Astrocyte (in vitro differentiated cells and primary cell): ENCODE measurements around the gene ELK1. TPM values are rescaled to one million over a fixed set of nuclear protein-coding genes. Genes with fewer than 3 reads are reported as not detected.

Source experiments
- DNase-seq: peaks from one replicate; pipeline ENCODE4 v3.0.0-alpha.2; 2010; ENCODE audit warnings: low read depth
- FAIRE-seq: peaks from 2 replicates; lab custom pipeline; 2011; peaks lifted over from hg19 to GRCh38; lab: Jason Lieb, UNC
- H2AFZ ChIP-seq: 2 replicates; pipeline ENCODE4 v1.6.0; 2012; ENCODE audit warnings: low read depth, low read length, inconsistent platforms
- H3K27ac ChIP-seq: 2 replicates; pipeline ENCODE4 v1.5.1; 2011; ENCODE audit warnings: low read depth, low read length, inconsistent platforms
- H3K27me3 ChIP-seq: 2 replicates; pipeline ENCODE4 v1.6.0; 2011; ENCODE audit warnings: low read length, inconsistent platforms; ENCODE audit not compliant: insufficient read depth
- H3K36me3 ChIP-seq: 2 replicates; pipeline ENCODE4 v1.5.1; 2011; ENCODE audit warnings: low read length, inconsistent platforms; ENCODE audit not compliant: insufficient read depth
- H3K4me1 ChIP-seq: 2 replicates; pipeline ENCODE4 v1.5.1; 2011; ENCODE audit warnings: low read length, inconsistent platforms; ENCODE audit not compliant: insufficient read depth
- H3K4me2 ChIP-seq: 2 replicates; pipeline ENCODE4 v1.6.0; 2012; ENCODE audit warnings: low read length, inconsistent platforms
- H3K4me3 ChIP-seq: 2 replicates; pipeline ENCODE4 v1.5.1; 2011; ENCODE audit warnings: low read depth, mild to moderate bottlenecking, low read length, inconsistent platforms; ENCODE audit not compliant: insufficient read depth
- H3K79me2 ChIP-seq: 2 replicates; pipeline ENCODE4 v1.6.0; 2012; ENCODE audit warnings: mild to moderate bottlenecking, low read length, inconsistent platforms; ENCODE audit not compliant: insufficient read depth
- H3K9ac ChIP-seq: 2 replicates; pipeline ENCODE4 v1.6.0; 2012; ENCODE audit warnings: mild to moderate bottlenecking, low read length, inconsistent platforms
- H3K9me3 ChIP-seq: 2 replicates; pipeline ENCODE4 v1.5.1; 2012; ENCODE audit warnings: low read depth, mild to moderate bottlenecking, low read length, inconsistent platforms; ENCODE audit not compliant: insufficient read depth
- H4K20me1 ChIP-seq: 2 replicates; pipeline ENCODE4 v1.6.0; 2012; ENCODE audit warnings: low read length, inconsistent platforms; ENCODE audit not compliant: insufficient read depth
- H3K27ac Mint-ChIP-seq: one replicate; pipeline ENCODE4 v1.8.0; 2021; ENCODE audit warnings: mild to moderate bottlenecking, mixed read lengths; ENCODE audit not compliant: unreplicated experiment
- H3K27me3 Mint-ChIP-seq: one replicate; pipeline ENCODE4 v1.8.0; 2021; ENCODE audit warnings: low read depth, mixed read lengths; ENCODE audit not compliant: unreplicated experiment
- H3K36me3 Mint-ChIP-seq: one replicate; pipeline ENCODE4 v1.8.0; 2021; ENCODE audit warnings: low read depth, mixed read lengths; ENCODE audit not compliant: unreplicated experiment
- H3K4me1 Mint-ChIP-seq: one replicate; pipeline ENCODE4 v1.8.0; 2021; ENCODE audit warnings: low read depth, mixed read lengths; ENCODE audit not compliant: unreplicated experiment
- H3K4me3 Mint-ChIP-seq: one replicate; pipeline ENCODE4 v1.8.0; 2021; ENCODE audit warnings: mild to moderate bottlenecking, moderate library complexity, mixed read lengths; ENCODE audit not compliant: unreplicated experiment
- H3K9me3 Mint-ChIP-seq: one replicate; pipeline ENCODE4 v1.8.0; 2021; ENCODE audit warnings: mild to moderate bottlenecking, mixed read lengths; ENCODE audit not compliant: unreplicated experiment
- EZH2 ChIP-seq: IDR thresholded peaks from 2 replicates; pipeline ENCODE4 v1.6.1; 2012; ENCODE audit warnings: mild to moderate bottlenecking, low read length, inconsistent platforms; ENCODE audit not compliant: insufficient read depth
- total RNA-seq: library from RNA; stranded (reverse); gene quantifications from 2 replicates; pipeline ENCODE4 v1.2.1, GENCODE V29; 2021
- TF ChIP-seq, protein P1 (sequence below): IDR thresholded peaks from 2 replicates; pipeline ENCODE4 v1.5.1; 2011; ENCODE audit warnings: low read depth, mild to moderate bottlenecking, inconsistent platforms, low read length, moderate library complexity; ENCODE audit not compliant: insufficient read depth

ELK1 gene
- total RNA-seq, 1 donor from 2014 or later: 34.1 TPM

DNA sequence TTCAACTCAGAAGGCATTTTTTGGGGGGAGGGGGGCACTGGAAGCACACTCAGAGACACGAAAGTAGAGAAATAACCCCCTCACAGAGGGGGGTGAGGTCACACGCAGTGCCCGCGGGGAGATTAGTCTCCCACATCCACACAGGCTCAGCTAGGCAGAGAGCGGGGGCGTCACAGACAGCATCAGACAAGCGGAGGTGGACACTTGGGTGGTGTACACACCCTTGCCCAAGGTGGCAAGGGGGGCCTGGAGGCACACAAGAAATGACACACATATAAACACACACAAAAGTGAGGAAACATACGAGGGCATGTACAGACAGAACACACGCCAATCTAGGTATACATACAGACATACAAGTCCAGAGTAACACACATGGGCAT, 30.1 kb downstream of the ELK1 start:
- Histone ChIP-seq H3K4me3 (no peak overlapping the region), H3K36me3 (no peaks in the 10 kb centered on the region), H3K4me1 (no peaks in the 10 kb centered on the region), H4K20me1 (no peaks in the 10 kb centered on the region), H3K79me2 (no peaks in the 10 kb centered on the region), H3K4me2 (no peak overlapping the region), H2AFZ (no peak overlapping the region), H3K27me3 (no peaks in the 10 kb centered on the region), H3K9ac (no peak overlapping the region), H3K9me3 (no peaks in the 10 kb centered on the region), H3K27ac (no peak overlapping the region)
- no peak for FAIRE-seq
- no peaks in the 10 kb centered on the region for H3K4me1 Mint-ChIP-seq
- H3K27me3 Mint-ChIP-seq: peaks cover 22% of the 10 kb centered on the region
- DNase-seq: no peak
- no peak for TF ChIP-seq EZH2
- no peak overlapping the region for H3K27ac Mint-ChIP-seq
- H3K4me3 Mint-ChIP-seq: no peak overlapping the region
- H3K9me3 Mint-ChIP-seq: no peaks in the 10 kb centered on the region
- no peaks in the 10 kb centered on the region for H3K36me3 Mint-ChIP-seq

DNA sequence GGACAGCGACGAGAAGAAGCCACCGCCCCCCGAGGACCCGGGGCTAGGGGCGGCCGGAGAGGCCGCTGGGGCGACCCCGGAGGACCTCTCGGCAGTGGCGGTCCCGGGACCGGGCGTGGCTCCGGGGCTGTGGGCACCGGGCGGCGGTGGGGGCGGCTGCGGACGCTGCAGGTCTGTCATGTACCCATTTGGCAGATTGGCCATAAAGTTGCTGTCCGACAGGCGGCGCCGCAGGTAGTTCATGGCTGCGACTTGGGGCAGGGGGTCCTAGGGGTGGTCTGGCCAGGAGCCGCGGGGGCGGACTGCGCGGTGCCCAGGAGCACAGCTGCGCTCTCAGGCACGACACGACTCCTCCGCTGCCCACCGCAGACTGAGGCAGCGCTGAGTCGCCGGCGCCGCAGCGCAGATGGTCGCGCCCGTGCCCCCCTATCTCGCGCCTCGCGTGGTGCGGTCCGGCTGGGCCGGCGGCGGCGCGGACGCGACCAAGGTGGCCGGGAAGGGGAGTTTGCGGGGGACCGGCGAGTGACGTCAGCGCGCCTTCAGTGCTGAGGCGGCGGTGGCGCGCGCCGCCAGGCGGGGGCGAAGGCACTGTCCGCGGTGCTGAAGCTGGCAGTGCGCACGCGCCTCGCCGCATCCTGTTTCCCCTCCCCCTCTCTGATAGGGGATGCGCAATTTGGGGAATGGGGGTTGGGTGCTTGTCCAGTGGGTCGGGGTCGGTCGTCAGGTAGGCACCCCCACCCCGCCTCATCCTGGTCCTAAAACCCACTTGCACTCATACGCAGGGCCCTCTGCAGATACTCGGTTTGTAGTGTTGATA, 30.7 kb downstream of the ELK1 start, which contains the start of gene SYN1:
SYN1 (minus strand) TSS at position 372 of the 817 bp plus-strand sequence; CDS start at position 243, 129 bp downstream.
- H3K4me3 Mint-ChIP-seq: peak within 1 kb of the TSS; percentile 77
- Histone ChIP-seq H4K20me1 (no peaks in the 10 kb centered on the region), H3K79me2 (no peaks in the 10 kb centered on the region), H2AFZ (no peak within 1 kb of the TSS), H3K27ac (no peak within 1 kb of the TSS), H3K4me2 (peak within 1 kb of the TSS; percentile 75), H3K4me3 (peak within 1 kb of the TSS; percentile 33), H3K9me3 (no peaks in the 10 kb centered on the region), H3K27me3 (no peaks in the 10 kb centered on the region), H3K9ac (no peak within 1 kb of the TSS), H3K4me1 (no peaks in the 10 kb centered on the region), H3K36me3 (no peaks in the 10 kb centered on the region)
- TF ChIP-seq, protein P1, sequence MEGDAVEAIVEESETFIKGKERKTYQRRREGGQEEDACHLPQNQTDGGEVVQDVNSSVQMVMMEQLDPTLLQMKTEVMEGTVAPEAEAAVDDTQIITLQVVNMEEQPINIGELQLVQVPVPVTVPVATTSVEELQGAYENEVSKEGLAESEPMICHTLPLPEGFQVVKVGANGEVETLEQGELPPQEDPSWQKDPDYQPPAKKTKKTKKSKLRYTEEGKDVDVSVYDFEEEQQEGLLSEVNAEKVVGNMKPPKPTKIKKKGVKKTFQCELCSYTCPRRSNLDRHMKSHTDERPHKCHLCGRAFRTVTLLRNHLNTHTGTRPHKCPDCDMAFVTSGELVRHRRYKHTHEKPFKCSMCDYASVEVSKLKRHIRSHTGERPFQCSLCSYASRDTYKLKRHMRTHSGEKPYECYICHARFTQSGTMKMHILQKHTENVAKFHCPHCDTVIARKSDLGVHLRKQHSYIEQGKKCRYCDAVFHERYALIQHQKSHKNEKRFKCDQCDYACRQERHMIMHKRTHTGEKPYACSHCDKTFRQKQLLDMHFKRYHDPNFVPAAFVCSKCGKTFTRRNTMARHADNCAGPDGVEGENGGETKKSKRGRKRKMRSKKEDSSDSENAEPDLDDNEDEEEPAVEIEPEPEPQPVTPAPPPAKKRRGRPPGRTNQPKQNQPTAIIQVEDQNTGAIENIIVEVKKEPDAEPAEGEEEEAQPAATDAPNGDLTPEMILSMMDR: no peak
- no peak for TF ChIP-seq EZH2
- H3K27me3 Mint-ChIP-seq: peaks cover 22% of the 10 kb centered on the region
- H3K9me3 Mint-ChIP-seq: no peaks in the 10 kb centered on the region
- no peaks in the 10 kb centered on the region for H3K36me3 Mint-ChIP-seq
- DNase-seq (peak; percentile 56), FAIRE-seq (no peak)
- H3K27ac Mint-ChIP-seq: no peak within 1 kb of the TSS
- no peaks in the 10 kb centered on the region for H3K4me1 Mint-ChIP-seq

DNA sequence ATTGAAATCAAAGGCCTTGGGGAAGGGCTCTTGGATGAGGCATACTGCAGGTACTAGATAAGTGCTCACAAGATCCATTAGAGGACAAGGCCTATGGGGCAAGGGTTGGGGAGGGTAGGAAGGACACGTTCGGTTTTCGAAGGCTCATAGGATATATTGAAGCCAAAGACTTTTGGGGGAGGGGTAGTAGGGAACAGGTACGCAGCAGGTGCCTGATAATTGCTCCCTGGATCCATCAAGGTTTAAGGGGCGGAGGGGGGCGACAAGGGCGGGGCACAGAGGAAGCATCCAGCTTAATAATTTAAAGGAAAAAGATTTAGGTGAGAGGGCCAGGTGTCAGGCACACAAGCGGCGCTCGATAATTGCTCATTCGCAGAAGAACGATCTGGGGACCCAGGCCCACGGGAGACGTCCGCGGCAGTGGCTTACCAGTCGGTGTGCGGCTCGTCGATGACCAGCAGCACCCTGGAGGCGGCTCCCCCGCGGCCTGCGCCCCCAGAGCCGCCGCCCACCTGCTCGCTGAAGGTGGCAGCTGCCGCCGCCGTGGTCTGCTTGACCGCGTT, 31.4 kb downstream of the ELK1 start:
- H3K27me3 Mint-ChIP-seq: peaks cover 22% of the 10 kb centered on the region

More for the DNA sequence above, 31.4 kb downstream of the ELK1 start:
- Histone ChIP-seq H3K36me3 (no peaks in the 10 kb centered on the region), H3K4me1 (no peaks in the 10 kb centered on the region), H3K79me2 (no peaks in the 10 kb centered on the region), H3K27ac (no peak overlapping the region), H3K9me3 (no peaks in the 10 kb centered on the region), H3K27me3 (no peaks in the 10 kb centered on the region), H3K4me3 (peak overlapping the region; percentile 33), H3K9ac (no peak overlapping the region), H3K4me2 (peak overlapping the region; percentile 75), H4K20me1 (no peaks in the 10 kb centered on the region), H2AFZ (no peak overlapping the region)
- Mint-ChIP-seq H3K36me3 (no peaks in the 10 kb centered on the region), H3K4me3 (peak overlapping the region; percentile 77), H3K27ac (no peak overlapping the region), H3K4me1 (no peaks in the 10 kb centered on the region), H3K9me3 (no peaks in the 10 kb centered on the region)
- FAIRE-seq (no peak), DNase-seq (no peak)
- no peak for TF ChIP-seq EZH2
- TF ChIP-seq, protein P1: no peak
